MM.1S (cell line): ENCODE results near the gene ABCC8.

Experiments
- DNase-seq: peaks from one replicate; pipeline ENCODE4 v3.0.0-alpha.2; 2015
- H2AFZ ChIP-seq: fragments of 300-600 bp; sonication (generic); 2 replicates; pipeline ENCODE4 v1.6.0; 2016; ENCODE audit warnings: antibody characterized with exemption, low read length
- H3F3A ChIP-seq: fragments of 300-600 bp; sonication (generic); 2 replicates; pipeline ENCODE4 v1.6.1; 2016; ENCODE audit warnings: mild to moderate bottlenecking, antibody characterized with exemption, low read length, moderate library complexity, mixed read lengths; ENCODE audit not compliant: insufficient read depth
- H3K27ac ChIP-seq: fragments of 300-600 bp; sonication (generic); 2 replicates; pipeline ENCODE4 v1.5.1; 2016; ENCODE audit warnings: mild to moderate bottlenecking, low read length
- H3K27me3 ChIP-seq: fragments of 300-600 bp; sonication (generic); replicated peaks from 2 replicates; pipeline ENCODE4 v1.6.0; 2016; ENCODE audit warnings: low read length; ENCODE audit not compliant: insufficient read depth
- H3K36me3 ChIP-seq: fragments of 300-600 bp; sonication (generic); replicated peaks from 2 replicates; pipeline ENCODE4 v1.6.1; 2016; ENCODE audit warnings: mild to moderate bottlenecking, low read length, mixed read lengths; ENCODE audit not compliant: insufficient read depth
- H3K4me1 ChIP-seq: fragments of 300-600 bp; sonication (generic); 2 replicates; pipeline ENCODE4 v1.6.1; 2016; ENCODE audit warnings: low read length, mixed read lengths
- H3K4me2 ChIP-seq: fragments of 300-600 bp; sonication (generic); 2 replicates; pipeline ENCODE4 v1.6.0; 2016; ENCODE audit warnings: low read depth, low read length
- H3K4me3 ChIP-seq: fragments of 300-600 bp; sonication (generic); 2 replicates; pipeline ENCODE4 v1.5.1; 2016; ENCODE audit warnings: low read length, mixed read lengths
- H3K79me2 ChIP-seq: fragments of 300-600 bp; sonication (generic); 2 replicates; pipeline ENCODE4 v1.6.1; 2016; ENCODE audit warnings: mixed run types, low read length, mixed read lengths
- H3K9ac ChIP-seq: fragments of 300-600 bp; sonication (generic); 2 replicates; pipeline ENCODE4 v1.6.1; 2016; ENCODE audit warnings: low read length, mixed read lengths
- H3K9me2 ChIP-seq: fragments of 300-600 bp; sonication (generic); replicated peaks from 2 replicates; pipeline ENCODE4 v1.6.1; 2016; ENCODE audit warnings: mild to moderate bottlenecking, low read length, mixed read lengths; ENCODE audit not compliant: insufficient read depth
- H3K9me3 ChIP-seq: fragments of 300-600 bp; sonication (generic); replicated peaks from 2 replicates; pipeline ENCODE4 v1.6.1; 2016; ENCODE audit warnings: mild to moderate bottlenecking, low read length, mixed read lengths; ENCODE audit not compliant: insufficient read depth
- H4K20me1 ChIP-seq: fragments of 300-600 bp; sonication (generic); 2 replicates; pipeline ENCODE4 v1.6.1; 2016; ENCODE audit warnings: mild to moderate bottlenecking, low read length, moderate library complexity, mixed read lengths; ENCODE audit not compliant: insufficient read depth
- CTCF ChIP-seq: fragments of 300-600 bp; sonication (generic); IDR thresholded peaks from 2 replicates; pipeline ENCODE4 v1.5.1; 2016; ENCODE audit warnings: antibody characterized with exemption, low read length, mixed read lengths
- EZH2 ChIP-seq: fragments of 300-600 bp; sonication (generic); optimal IDR thresholded peaks from 2 replicates; pipeline ENCODE3; 2017; ENCODE audit warnings: low read depth, mild to moderate bottlenecking, antibody characterized with exemption, low read length, mixed read lengths
- EZH2phosphoT487 ChIP-seq: fragments of 300-600 bp; sonication (generic); IDR thresholded peaks from 2 replicates; pipeline ENCODE4 v1.6.1; 2018; ENCODE audit warnings: antibody characterized with exemption, low read length

ABCC8 gene

GRCh38 chr11:17490938-17491337, 14.3 kb upstream of the ABCC8 start:
- Histone ChIP-seq H3K4me3 (no peak overlapping the region), H3K9me2 (no peaks in the 10 kb centered on the region), H3K27ac (no peak overlapping the region), H3K9ac (no peak overlapping the region), H3F3A (no peaks in the 10 kb centered on the region), H2AFZ (no peak overlapping the region), H3K27me3 (0 out of 2 replicates have a peak, but pooled peaks cover 1% of the 10 kb centered on the region), H3K79me2 (no peaks in the 10 kb centered on the region), H3K4me2 (no peak overlapping the region), H3K36me3 (no peaks in the 10 kb centered on the region), H4K20me1 (no peaks in the 10 kb centered on the region), H3K9me3 (no peaks in the 10 kb centered on the region), H3K4me1 (no peaks in the 10 kb centered on the region)
- TF ChIP-seq CTCF (no peak), EZH2phosphoT487 (no peak), EZH2 (no peak)
- no peak for DNase-seq

GRCh38 chr11:17490232-17490631, 13.6 kb upstream of the ABCC8 start:
- Histone ChIP-seq H3K9me2 (no peaks in the 10 kb centered on the region), H3K4me1 (no peaks in the 10 kb centered on the region), H3K27me3 (no peaks in the 10 kb centered on the region), H3K9ac (no peak overlapping the region), H3K9me3 (no peaks in the 10 kb centered on the region), H3K36me3 (no peaks in the 10 kb centered on the region), H3K79me2 (no peaks in the 10 kb centered on the region), H3K4me2 (no peak overlapping the region), H2AFZ (no peak overlapping the region), H3K4me3 (no peak overlapping the region), H3K27ac (no peak overlapping the region), H3F3A (no peaks in the 10 kb centered on the region), H4K20me1 (no peaks in the 10 kb centered on the region)
- TF ChIP-seq EZH2phosphoT487, result no peak
- TF ChIP-seq EZH2, result no peak
- TF ChIP-seq CTCF, result no peak
- DNase-seq, result no peak

GRCh38 chr11:17489751-17490150, 13.1 kb upstream of the ABCC8 start:
- H3K9me3 ChIP-seq, result no peaks in the 10 kb centered on the region
- TF ChIP-seq EZH2phosphoT487 (no peak), CTCF (no peak), EZH2 (no peak)
- no peak overlapping the region for H3K4me3 ChIP-seq
- no peaks in the 10 kb centered on the region for H3K27me3 ChIP-seq
- H3K9ac ChIP-seq, result no peak overlapping the region
- H3K36me3 ChIP-seq, result no peaks in the 10 kb centered on the region
- no peak for DNase-seq
- no peaks in the 10 kb centered on the region for H4K20me1 ChIP-seq
- no peaks in the 10 kb centered on the region for H3K9me2 ChIP-seq
- H3K79me2 ChIP-seq, result no peaks in the 10 kb centered on the region
- no peaks in the 10 kb centered on the region for H3F3A ChIP-seq
- H3K27ac ChIP-seq, result no peak overlapping the region
- no peak overlapping the region for H3K4me2 ChIP-seq
- H2AFZ ChIP-seq, result no peak overlapping the region
- H3K4me1 ChIP-seq, result no peaks in the 10 kb centered on the region

GRCh38 chr11:17488563-17488962, 11.9 kb upstream of the ABCC8 start:
- no peak overlapping the region for H2AFZ ChIP-seq
- no peak for DNase-seq
- H3K79me2 ChIP-seq, result no peaks in the 10 kb centered on the region
- no peaks in the 10 kb centered on the region for H3K9me2 ChIP-seq
- H3K9me3 ChIP-seq, result no peaks in the 10 kb centered on the region
- no peak overlapping the region for H3K9ac ChIP-seq
- H3K27me3 ChIP-seq, result no peaks in the 10 kb centered on the region
- no peak overlapping the region for H3K4me2 ChIP-seq
- H3F3A ChIP-seq, result no peaks in the 10 kb centered on the region
- H3K4me1 ChIP-seq, result no peaks in the 10 kb centered on the region
- no peak overlapping the region for H3K27ac ChIP-seq
- H3K36me3 ChIP-seq, result no peaks in the 10 kb centered on the region
- no peak overlapping the region for H3K4me3 ChIP-seq
- TF ChIP-seq EZH2phosphoT487 (no peak), EZH2 (no peak)
- no peaks in the 10 kb centered on the region for H4K20me1 ChIP-seq
